IMR-90 (cell line): ENCODE results near the gene TMX1. TPM values are rescaled to one million over a fixed set of nuclear protein-coding genes. Genes with fewer than 3 reads are reported as not detected.

Source experiments
- ATAC-seq: fragments of 200-7000 bp; cut with Tn5 transposase; 2 replicates; pipeline ENCODE4 v1.9.1; 2020; ENCODE audit warnings: low read depth, mild to moderate bottlenecking, moderate library complexity
- BruUV-seq: library from RNA; stranded (reverse); fragments of 400-500 nt; replicated peaks from 2 replicates; lab custom pipeline; 2021; lab: Mats Ljungman, UMichigan
- CTCF ChIA-PET: fragments of 300-600 bp; formaldehyde crosslinking; extraction: SDS; loops from one replicate; lab custom pipeline; 2021; ENCODE audit warnings: antibody characterized with exemption; lab: Yijun Ruan, JAX
- POLR2A ChIA-PET: fragments of 300-600 bp; sonication (Branson Sonifier 250); formaldehyde crosslinking; loops from one replicate; lab custom pipeline; 2022; ENCODE audit warnings: antibody characterized with exemption; ENCODE audit not compliant: unreplicated experiment; lab: Charles Lee
- DNase-seq: peaks from one replicate; pipeline ENCODE4 v3.0.0; 2013
- H2AFZ ChIP-seq: replicated peaks from 2 replicates; pipeline ENCODE3; 2013; ENCODE audit warnings: low read length, mild to moderate bottlenecking; ENCODE audit not compliant: poor library complexity
- H2AK5ac ChIP-seq: 2 replicates; pipeline ENCODE4 v1.6.1; 2013; ENCODE audit warnings: low read depth, low read length, inconsistent platforms
- H2AK9ac ChIP-seq: replicated peaks from 2 replicates; pipeline ENCODE3; 2013; ENCODE audit warnings: mild to moderate bottlenecking, low read depth, low read length, moderate library complexity; ENCODE audit not compliant: poor library complexity
- H2BK120ac ChIP-seq: 2 replicates; pipeline ENCODE4 v1.6.1; 2013; ENCODE audit warnings: low read depth, low read length, inconsistent platforms
- H2BK15ac ChIP-seq: 3 replicates; pipeline ENCODE4 v1.6.1; 2013; ENCODE audit warnings: low read depth, low read length, inconsistent platforms
- H2BK20ac ChIP-seq: 2 replicates; pipeline ENCODE4 v1.6.1; 2013; ENCODE audit warnings: low read depth, mild to moderate bottlenecking, inconsistent platforms, low read length, moderate library complexity
- H2BK5ac ChIP-seq: 2 replicates; pipeline ENCODE4 v1.6.1; 2013; ENCODE audit warnings: mild to moderate bottlenecking, low read depth, low read length, inconsistent platforms; ENCODE audit not compliant: poor library complexity, severe bottlenecking
- H3K14ac ChIP-seq: replicated peaks from 2 replicates; pipeline ENCODE4 v1.6.1; 2013; ENCODE audit warnings: low read depth, low read length, inconsistent platforms
- H3K18ac ChIP-seq: 2 replicates; pipeline ENCODE4 v1.6.1; 2013; ENCODE audit warnings: low read depth, low read length, control low read depth
- H3K23ac ChIP-seq: 2 replicates; pipeline ENCODE4 v1.6.1; 2013; ENCODE audit warnings: low read depth, low read length, inconsistent platforms
- H3K27ac ChIP-seq: 2 replicates; pipeline ENCODE4 v1.5.1; 2013; ENCODE audit warnings: mild to moderate bottlenecking, control low read depth, low read length; ENCODE audit not compliant: insufficient read depth
- H3K27me3 ChIP-seq: 2 replicates; pipeline ENCODE4 v1.6.1; 2013; ENCODE audit warnings: low read length; ENCODE audit not compliant: control insufficient read depth, insufficient read depth
- H3K36me3 ChIP-seq: 2 replicates; pipeline ENCODE4 v1.6.1; 2013; ENCODE audit warnings: low read length, mixed read lengths; ENCODE audit not compliant: control insufficient read depth, insufficient read depth
- H3K4ac ChIP-seq: 2 replicates; pipeline ENCODE4 v1.6.1; 2013; ENCODE audit warnings: low read depth, low read length, inconsistent platforms
- H3K4me1 ChIP-seq: 2 replicates; pipeline ENCODE4 v1.6.1; 2013; ENCODE audit warnings: low read length, mixed read lengths; ENCODE audit not compliant: control insufficient read depth, insufficient read depth
- H3K4me2 ChIP-seq: 2 replicates; pipeline ENCODE4 v1.6.1; 2013; ENCODE audit warnings: low read depth, mild to moderate bottlenecking, control low read depth, low read length, moderate library complexity
- H3K4me3 ChIP-seq: 2 replicates; pipeline ENCODE4 v1.5.1; 2013; ENCODE audit warnings: low read depth, mild to moderate bottlenecking, control low read depth, low read length, moderate library complexity; ENCODE audit not compliant: insufficient read depth
- H3K56ac ChIP-seq: 2 replicates; pipeline ENCODE4 v1.6.1; 2013; ENCODE audit warnings: low read length, inconsistent platforms; ENCODE audit not compliant: insufficient read depth; ENCODE audit errors: extremely low read depth
- H3K79me1 ChIP-seq, 2 experiments: 2 replicates each; pipeline ENCODE4 v1.6.1; 2013; ENCODE audit warnings: low read length in 2 of 2, inconsistent platforms in 1 of 2, low read depth in 1 of 2
- H3K9ac ChIP-seq: 2 replicates; pipeline ENCODE4 v1.6.1; 2013; ENCODE audit warnings: low read depth, low read length, control low read depth
- H3K9me1 ChIP-seq: 2 replicates; pipeline ENCODE4 v1.6.1; 2013; ENCODE audit warnings: low read length, inconsistent platforms; ENCODE audit not compliant: insufficient read depth
- H3K9me3 ChIP-seq: 2 replicates; pipeline ENCODE4 v1.6.1; 2013; ENCODE audit warnings: low read length; ENCODE audit not compliant: control insufficient read depth, insufficient read depth
- H4K20me1 ChIP-seq: 2 replicates; pipeline ENCODE4 v1.6.1; 2013; ENCODE audit warnings: low read length, inconsistent platforms; ENCODE audit not compliant: insufficient read depth
- H4K5ac ChIP-seq: 2 replicates; pipeline ENCODE4 v1.6.1; 2013; ENCODE audit warnings: mild to moderate bottlenecking, low read depth, low read length, control low read depth
- H4K8ac ChIP-seq, 2 experiments: 2 replicates each; pipeline ENCODE4 v1.6.1; 2013; ENCODE audit warnings: low read depth in 2 of 2, low read length in 2 of 2, control low read depth in 1 of 2, inconsistent platforms in 1 of 2
- H4K91ac ChIP-seq: 2 replicates; pipeline ENCODE4 v1.6.1; 2013; ENCODE audit warnings: low read depth, low read length, inconsistent platforms; ENCODE audit not compliant: insufficient read depth
- BHLHE40 ChIP-seq: fragments of 150-350 bp; IDR thresholded peaks from 2 replicates; pipeline ENCODE4 v1.6.1; 2016; ENCODE audit warnings: mild to moderate bottlenecking, low read depth, low read length
- CEBPB ChIP-seq: IDR thresholded peaks from 2 replicates; pipeline ENCODE4 v1.6.1; 2012; ENCODE audit warnings: low read depth, low read length, improper control_type of control experiment
- CHD1 ChIP-seq: IDR thresholded peaks from 2 replicates; pipeline ENCODE4 v1.6.1; 2012; ENCODE audit warnings: low read depth, low read length, improper control_type of control experiment
- FOS ChIP-seq: fragments of 150-350 bp; IDR thresholded peaks from 2 replicates; pipeline ENCODE4 v1.6.1; 2016; ENCODE audit warnings: low read depth, low read length
- MAZ ChIP-seq: IDR thresholded peaks from 2 replicates; pipeline ENCODE4 v1.6.1; 2012; ENCODE audit warnings: low read depth, mild to moderate bottlenecking, low read length, improper control_type of control experiment, moderate library complexity, borderline replicate concordance
- NFE2L2 ChIP-seq: fragments of 150-350 bp; IDR thresholded peaks from 2 replicates; pipeline ENCODE4 v1.6.1; 2016; ENCODE audit warnings: low read depth, mild to moderate bottlenecking, low read length
- POLR2A ChIP-seq: IDR thresholded peaks from 2 replicates; pipeline ENCODE4 v1.6.1; 2012; ENCODE audit warnings: mild to moderate bottlenecking, low read depth, low read length
- RAD21 ChIP-seq: IDR thresholded peaks from 2 replicates; pipeline ENCODE4 v1.6.1; 2012; ENCODE audit warnings: low read length, improper control_type of control experiment
- RCOR1 ChIP-seq: IDR thresholded peaks from 2 replicates; pipeline ENCODE4 v1.6.1; 2012; ENCODE audit warnings: mild to moderate bottlenecking, low read length, improper control_type of control experiment; ENCODE audit not compliant: insufficient replicate concordance
- RFX5 ChIP-seq: IDR thresholded peaks from 2 replicates; pipeline ENCODE4 v1.8.0; 2012; ENCODE audit warnings: low read depth, mild to moderate bottlenecking, low read length, moderate library complexity
- SMC3 ChIP-seq: fragments of 150-350 bp; IDR thresholded peaks from 2 replicates; pipeline ENCODE4 v1.6.1; 2016; ENCODE audit warnings: low read depth, mild to moderate bottlenecking, antibody characterized with exemption, low read length, moderate library complexity
- WGBS, 2 experiments: methylation state at CpG; one replicate each; pipeline versions ENCODE4 v1.1.5 to v1.1.7; 2013; ENCODE audit warnings: missing lambda C conversion rate in 2 of 2; ENCODE audit not compliant: insufficient read length in 1 of 2; ENCODE audit errors: extremely low coverage in 2 of 2; 5-methylcytosine and 5-hydroxymethylcytosine counted together
- dilution Hi-C: fragments of 300-500 bp; cut with HindIII; formaldehyde crosslinking; loops from one replicate; pipeline ENCODE4 v1.14.3; 2018; ENCODE audit warnings: low sequenced_read_pairs; ENCODE audit not compliant: unreplicated experiment
- in situ Hi-C: fragments of 300-500 bp; cut with MboI; formaldehyde crosslinking; loops from 3 replicates; pipeline ENCODE4 v1.14.3; 2019; ENCODE audit warnings: low sequenced_read_pairs, inconsistent platforms, mixed read lengths
- intact Hi-C: fragments of 100-400 bp; cut with micrococcal nuclease; formaldehyde crosslinking; loops from 2 replicates; pipeline ENCODE4 v1.10.0; 2022
- polyA plus RNA-seq, 3 experiments: library from polyadenylated mRNA; depleted of rRNA; stranded (reverse); fragments of >200 nt; gene quantifications; 2 replicates each; pipeline ENCODE4 v1.2.3, GENCODE V29; 2012; ENCODE audit warnings: low replicate concordance in 1 of 3
- total RNA-seq: library from RNA; depleted of rRNA; stranded (reverse); fragments of >200 nt; gene quantifications from 2 replicates; pipeline ENCODE4 v1.2.3, GENCODE V29; 2012
- TF ChIP-seq, protein P1 (sequence below): conservative IDR thresholded peaks from 2 replicates; pipeline ENCODE4 v1.5.1; 2012; ENCODE audit warnings: mild to moderate bottlenecking, low read depth, low read length, improper control_type of control experiment
- TF ChIP-seq, protein P2 (sequence below): fragments of 150-350 bp; IDR thresholded peaks from 2 replicates; pipeline ENCODE4 v1.6.1; 2016; ENCODE audit warnings: low read depth, mild to moderate bottlenecking, low read length, moderate library complexity, borderline replicate concordance

Gene TMX1
- total and polyA plus RNA-seq, 2 of the 4 experiments (the other 2 are of a cell fraction), result 15.3 to 24.7 TPM

DNA sequence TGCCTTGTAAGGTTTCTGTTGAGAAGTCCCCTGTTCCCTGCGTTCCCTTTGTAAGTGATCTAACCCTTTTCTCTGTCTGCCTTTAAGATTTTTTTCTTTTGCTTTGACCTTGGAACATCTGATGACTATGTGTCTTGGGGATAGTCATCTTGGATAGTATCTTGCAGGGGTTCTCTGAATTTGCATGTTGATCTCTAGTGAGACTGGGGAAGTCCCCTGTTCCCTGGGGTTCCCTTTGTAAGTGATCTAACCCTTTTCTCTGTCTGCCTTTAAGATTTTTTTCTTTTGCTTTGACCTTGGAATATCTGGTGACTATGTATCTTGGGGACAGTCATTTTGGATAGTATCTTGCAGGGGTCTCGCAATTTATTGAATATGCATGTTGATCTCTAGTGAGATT lies 38.2 kb upstream of the TMX1 start:
- no TSS peak for BruUV-seq
- no peak overlapping the region for H3K23ac ChIP-seq
- no peak overlapping the region for H2AFZ ChIP-seq
- CTCF ChIA-PET, result no interaction called here
- in situ Hi-C loops, result loop anchor here (25.0 kb wide), 1 partner anchor 615 kb away; no protein-coding TSS in a partner anchor
- H3K36me3 ChIP-seq, result no peaks in the 10 kb centered on the region
- H4K91ac ChIP-seq, result no peak overlapping the region
- H4K8ac ChIP-seq, result no peak overlapping the region
- DNase-seq, result no peak
- H3K27ac ChIP-seq, result no peak overlapping the region
- H3K4me1 ChIP-seq, result no peaks in the 10 kb centered on the region
- WGBS, 2 experiments, result no CpG with 5 or more reads among the region's 2 CpGs
- H2AK9ac ChIP-seq, result no peak overlapping the region
- no peak overlapping the region for H3K9ac ChIP-seq
- H3K4ac ChIP-seq, result no peak overlapping the region
- no peak overlapping the region for H4K5ac ChIP-seq
- no peak overlapping the region for H2BK20ac ChIP-seq
- peaks cover 32% of the 10 kb centered on the region for H3K27me3 ChIP-seq
- no peaks in the 10 kb centered on the region for H3K9me1 ChIP-seq
- no peaks in the 10 kb centered on the region for H3K9me3 ChIP-seq
- no peak overlapping the region for H3K56ac ChIP-seq
- H4K20me1 ChIP-seq, result no peaks in the 10 kb centered on the region
- H3K4me2 ChIP-seq, result no peak overlapping the region
- no peak overlapping the region for H2AK5ac ChIP-seq
- no peak for ATAC-seq
- H3K4me3 ChIP-seq, result no peak overlapping the region
- H2BK15ac ChIP-seq, result no peak overlapping the region
- H3K18ac ChIP-seq, result no peak overlapping the region
- no peak for TF ChIP-seq RAD21
- no peak for TF ChIP-seq MAZ
- TF ChIP-seq RFX5, result no peak
- TF ChIP-seq FOS, result no peak
- TF ChIP-seq SMC3, result no peak
- TF ChIP-seq NFE2L2, result no peak
- TF ChIP-seq, protein P1, sequence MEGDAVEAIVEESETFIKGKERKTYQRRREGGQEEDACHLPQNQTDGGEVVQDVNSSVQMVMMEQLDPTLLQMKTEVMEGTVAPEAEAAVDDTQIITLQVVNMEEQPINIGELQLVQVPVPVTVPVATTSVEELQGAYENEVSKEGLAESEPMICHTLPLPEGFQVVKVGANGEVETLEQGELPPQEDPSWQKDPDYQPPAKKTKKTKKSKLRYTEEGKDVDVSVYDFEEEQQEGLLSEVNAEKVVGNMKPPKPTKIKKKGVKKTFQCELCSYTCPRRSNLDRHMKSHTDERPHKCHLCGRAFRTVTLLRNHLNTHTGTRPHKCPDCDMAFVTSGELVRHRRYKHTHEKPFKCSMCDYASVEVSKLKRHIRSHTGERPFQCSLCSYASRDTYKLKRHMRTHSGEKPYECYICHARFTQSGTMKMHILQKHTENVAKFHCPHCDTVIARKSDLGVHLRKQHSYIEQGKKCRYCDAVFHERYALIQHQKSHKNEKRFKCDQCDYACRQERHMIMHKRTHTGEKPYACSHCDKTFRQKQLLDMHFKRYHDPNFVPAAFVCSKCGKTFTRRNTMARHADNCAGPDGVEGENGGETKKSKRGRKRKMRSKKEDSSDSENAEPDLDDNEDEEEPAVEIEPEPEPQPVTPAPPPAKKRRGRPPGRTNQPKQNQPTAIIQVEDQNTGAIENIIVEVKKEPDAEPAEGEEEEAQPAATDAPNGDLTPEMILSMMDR, result no peak
- no peak for TF ChIP-seq RCOR1
- TF ChIP-seq, protein P2, sequence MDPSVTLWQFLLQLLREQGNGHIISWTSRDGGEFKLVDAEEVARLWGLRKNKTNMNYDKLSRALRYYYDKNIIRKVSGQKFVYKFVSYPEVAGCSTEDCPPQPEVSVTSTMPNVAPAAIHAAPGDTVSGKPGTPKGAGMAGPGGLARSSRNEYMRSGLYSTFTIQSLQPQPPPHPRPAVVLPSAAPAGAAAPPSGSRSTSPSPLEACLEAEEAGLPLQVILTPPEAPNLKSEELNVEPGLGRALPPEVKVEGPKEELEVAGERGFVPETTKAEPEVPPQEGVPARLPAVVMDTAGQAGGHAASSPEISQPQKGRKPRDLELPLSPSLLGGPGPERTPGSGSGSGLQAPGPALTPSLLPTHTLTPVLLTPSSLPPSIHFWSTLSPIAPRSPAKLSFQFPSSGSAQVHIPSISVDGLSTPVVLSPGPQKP, result no peak
- no peak for TF ChIP-seq CHD1
- TF ChIP-seq POLR2A, result no peak
- TF ChIP-seq CEBPB, result no peak
- no peak for TF ChIP-seq BHLHE40
- intact Hi-C loops, result loop anchor here (5.0 kb wide), 1 partner anchor 55 kb away; no protein-coding TSS in a partner anchor
- H2BK120ac ChIP-seq, result no peak overlapping the region
- POLR2A ChIA-PET, result no interaction called here
- no peaks in the 10 kb centered on the region for H3K79me1 ChIP-seq
- no peak overlapping the region for H3K14ac ChIP-seq
- dilution Hi-C loops, result no loop called here
- no peak overlapping the region for H2BK5ac ChIP-seq
